Inflammatory macrophage treated with lipopolysaccharide for 1 hour (primary cell): Measurements from ENCODE around the gene ZBED1.
"Not testable (repeated sequence)": the region's sequence is repeated elsewhere in the genome, so short reads cannot be mapped to it uniquely, and the experiment has no call there.

Experiments used
- DNase-seq, 2 donors: peaks; one replicate each; pipeline ENCODE4 v3.0.0-alpha.2; 2020 to 2022

Gene ZBED1

DNA sequence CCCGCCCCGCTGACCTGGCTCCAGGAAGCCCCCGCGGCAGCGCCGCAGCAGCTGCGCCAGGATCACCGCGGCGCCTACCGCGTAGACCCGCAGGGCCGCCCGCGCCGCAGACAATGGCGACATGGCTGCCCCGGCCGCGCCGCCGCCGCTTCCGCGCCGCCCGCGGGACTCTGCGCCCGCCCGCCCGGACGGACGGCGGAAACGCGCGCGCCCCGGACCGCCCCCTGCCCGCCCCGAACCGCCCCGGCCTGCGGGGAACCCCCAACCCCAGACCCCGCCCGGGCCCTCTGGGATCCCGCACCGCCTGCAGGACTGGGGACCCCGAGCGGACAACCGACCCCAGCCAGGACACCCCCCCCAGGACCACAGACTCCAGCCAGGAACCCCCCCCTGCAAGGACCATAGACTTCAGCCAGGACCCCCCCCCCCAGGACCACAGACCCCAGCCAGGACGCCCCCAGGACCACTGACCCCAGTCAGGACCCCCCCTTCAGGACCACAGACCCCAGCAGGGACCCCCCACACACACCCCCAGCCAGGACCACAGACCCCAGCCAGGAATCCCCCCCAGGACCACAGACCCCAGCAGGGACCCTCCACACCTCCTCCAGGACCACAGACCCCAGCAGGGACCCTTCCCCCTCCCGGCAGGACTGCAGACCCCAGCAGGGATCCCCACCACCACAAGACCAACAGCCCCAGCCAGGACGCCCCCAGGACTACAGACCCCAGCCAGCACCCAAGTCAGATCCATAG, at the start of gene ZBED1, which contains the start of gene DHRSX:
ZBED1 (minus strand) TSS at position 174 of the 756 bp plus-strand sequence. CDS start 10,257 bp downstream, outside the sequence.
DHRSX (minus strand) TSS at position 174 of the 756 bp plus-strand sequence; CDS start at position 123, 51 bp downstream.
- DNase-seq = peak; percentile 40 to 45

DNA sequence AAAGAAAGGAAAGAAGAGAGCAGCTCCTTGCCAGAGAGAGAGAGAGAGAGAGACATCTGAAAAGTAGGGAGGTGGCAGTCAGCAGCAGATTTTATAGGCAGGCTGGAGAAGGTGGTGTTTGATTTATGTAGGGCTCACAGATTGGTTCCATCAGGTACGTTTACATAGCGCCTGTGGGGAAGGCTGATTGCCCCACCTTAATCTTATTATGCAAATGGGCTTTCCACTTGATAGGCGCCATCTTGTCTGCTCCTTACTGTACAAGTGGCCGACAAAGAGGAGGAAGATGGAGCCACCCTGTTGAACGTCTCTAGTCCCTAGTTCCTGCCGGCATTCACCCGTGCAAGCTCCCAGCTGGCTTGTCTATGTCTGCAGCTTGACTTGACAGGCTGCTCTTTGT, 49.1 kb upstream of the ZBED1 start:
- DNase-seq = no peak

DNA sequence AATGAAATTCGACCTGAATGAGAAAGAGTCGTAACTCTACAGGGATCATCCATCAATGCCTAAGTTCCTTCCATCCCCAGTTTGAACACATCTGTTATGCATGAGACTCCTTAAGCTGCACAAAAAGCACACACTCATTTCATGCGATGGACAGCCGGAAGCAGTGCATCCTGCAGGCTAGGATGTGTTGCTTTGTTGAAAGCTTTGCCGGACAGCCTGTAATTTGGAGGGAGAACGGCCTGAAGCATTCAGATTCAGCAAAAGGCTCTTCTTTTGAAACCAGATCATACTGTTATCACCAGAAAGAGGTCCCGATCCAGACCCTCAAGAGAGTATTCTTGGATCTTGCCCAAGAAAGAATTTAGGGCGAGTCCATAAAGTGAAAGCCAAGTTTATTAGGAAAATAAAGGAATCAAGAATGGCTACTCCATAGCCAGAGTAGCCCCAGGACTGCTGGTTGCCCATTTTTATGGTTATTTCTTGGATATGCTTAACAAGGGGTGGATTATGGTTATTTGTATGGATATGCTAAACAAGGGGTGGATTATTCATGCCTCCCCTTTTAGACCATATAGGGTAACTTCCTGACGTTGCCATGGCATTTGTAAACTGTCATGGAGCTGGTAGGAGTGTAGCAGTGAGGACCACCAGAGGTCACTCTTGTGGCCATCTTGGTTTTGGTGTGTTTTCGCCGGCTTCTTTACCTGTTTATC, 48.1 kb upstream of the ZBED1 start:
- no peak for DNase-seq

GRCh38 chrX:2547736-2548135, 47.0 kb upstream of the ZBED1 start:
- no peak for DNase-seq

GRCh38 chrX:2546496-2546895, 45.7 kb upstream of the ZBED1 start:
- no peak for DNase-seq

DNA sequence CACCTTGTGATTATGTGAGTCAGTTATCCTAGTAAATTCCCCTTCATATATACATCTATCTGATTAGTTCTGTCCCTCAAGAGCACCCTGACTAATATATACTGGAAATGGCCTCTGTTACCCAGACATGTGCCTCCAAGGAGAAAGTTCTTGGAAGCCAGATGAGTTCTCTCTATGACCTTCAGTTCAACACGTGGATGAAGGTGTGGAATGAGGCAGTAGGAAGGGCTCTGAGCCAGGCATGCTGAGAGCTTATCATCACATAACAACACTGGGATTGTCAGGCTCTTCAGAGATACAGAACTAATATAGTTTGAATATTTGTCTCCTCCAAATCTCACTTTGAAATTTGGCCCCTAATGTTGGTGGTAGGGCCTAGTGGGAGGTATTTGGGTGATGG, 44.4 kb upstream of the ZBED1 start:
- DNase-seq = no peak

GRCh38 chrX:2542826-2543521, 42.2 kb upstream of the ZBED1 start:
- no peak for DNase-seq

- no peak for DNase-seq
These were observed 40.8 kb upstream of the ZBED1 start for GRCh38 chrX:2541603-2542002.

- no peak for DNase-seq
These were observed 39.7 kb upstream of the ZBED1 start for GRCh38 chrX:2540426-2540947.

DNA sequence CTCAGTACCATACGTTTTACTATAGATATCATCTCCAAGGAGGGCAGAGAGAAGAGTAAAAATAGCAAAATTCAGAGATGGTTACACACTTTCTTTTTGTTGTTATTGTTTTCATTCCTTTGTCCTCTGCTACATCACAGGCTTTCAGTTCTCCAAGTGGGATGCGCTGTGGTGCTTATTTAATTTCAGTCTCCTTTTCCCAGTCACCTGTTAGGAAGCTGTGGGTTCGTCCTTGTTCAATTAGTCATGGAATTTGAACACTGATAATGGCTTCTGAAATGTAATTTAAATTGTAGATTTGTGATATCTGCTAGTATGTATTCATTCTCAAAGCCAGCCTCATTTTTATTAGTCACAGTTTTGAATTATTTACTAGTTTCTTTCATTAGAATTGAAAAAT, 38.8 kb upstream of the ZBED1 start:
- DNase-seq = no peak

DNA sequence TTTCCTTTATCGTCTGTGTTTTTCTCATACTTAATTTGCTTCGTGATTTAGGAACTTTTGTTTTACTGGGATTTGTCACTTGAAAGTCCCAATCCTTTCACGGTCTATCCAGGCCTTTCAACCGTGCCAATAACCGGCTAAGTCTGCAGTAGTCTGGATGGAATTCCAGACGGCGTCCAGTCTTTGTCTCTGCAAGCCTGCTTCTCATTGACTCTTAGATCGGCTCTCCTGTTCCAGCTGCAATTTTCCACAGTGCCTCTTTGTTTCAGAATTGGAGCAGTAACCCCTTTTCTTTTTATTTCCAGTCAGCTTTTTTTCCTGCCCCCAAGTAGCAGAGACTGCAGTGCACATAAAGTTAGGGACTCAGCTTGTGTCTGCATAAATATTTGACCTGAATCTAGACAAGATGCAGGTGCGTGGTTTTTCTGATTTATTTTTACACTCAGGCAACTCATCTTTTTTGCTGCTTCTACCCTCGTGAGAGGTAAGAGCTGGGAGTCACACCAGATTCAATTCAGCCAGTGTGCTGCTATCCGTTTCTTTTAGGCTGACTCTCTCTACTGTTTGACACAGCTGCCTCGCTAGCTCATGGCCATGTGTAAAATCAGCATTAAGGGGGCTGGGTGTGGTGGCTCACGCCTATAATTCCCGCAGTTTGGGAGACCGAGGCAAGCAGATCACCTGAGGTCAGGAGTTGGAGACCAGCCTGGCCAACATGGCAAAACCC, 37.4 kb upstream of the ZBED1 start:
- DNase-seq = no peak

- no peak for DNase-seq
These were observed 36.2 kb upstream of the ZBED1 start for GRCh38 chrX:2536974-2537373.

GRCh38 chrX:2536141-2536540, 35.4 kb upstream of the ZBED1 start:
- DNase-seq = no peak

DNA sequence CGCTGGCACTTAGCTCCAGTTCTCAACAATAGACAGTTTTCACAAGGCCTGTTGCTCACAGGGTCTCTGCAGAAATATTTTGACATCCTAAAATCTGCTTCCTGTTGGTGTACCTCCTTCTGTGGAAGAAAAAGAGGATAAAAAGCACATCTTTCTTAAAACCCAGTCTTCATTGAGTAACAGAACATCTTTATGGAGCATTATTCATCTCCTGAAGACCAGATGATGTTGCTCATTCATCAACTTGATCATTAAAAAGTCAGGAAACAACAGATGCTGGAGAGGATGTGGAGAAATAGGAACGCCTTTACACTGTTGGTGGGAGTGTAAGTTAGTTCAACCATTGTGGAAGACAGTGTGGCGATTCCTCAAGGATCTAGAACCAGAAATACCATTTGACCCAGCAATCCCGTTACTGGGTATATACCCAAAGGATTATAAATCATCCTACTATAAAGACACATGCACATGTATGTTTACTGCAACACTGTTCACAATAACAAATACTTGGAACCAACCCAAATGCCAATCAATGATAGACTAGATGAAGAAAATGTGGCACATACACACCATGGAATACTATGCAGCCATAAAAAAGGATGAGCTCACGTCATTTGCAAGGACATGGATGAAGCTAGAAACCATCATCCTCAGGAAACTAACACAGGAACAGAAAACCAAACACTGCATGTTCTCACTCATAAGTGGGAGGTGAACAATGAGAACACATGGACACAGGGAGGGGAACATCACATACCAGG, 33.7 kb upstream of the ZBED1 start:
- not testable (repeated sequence) for DNase-seq

DNA sequence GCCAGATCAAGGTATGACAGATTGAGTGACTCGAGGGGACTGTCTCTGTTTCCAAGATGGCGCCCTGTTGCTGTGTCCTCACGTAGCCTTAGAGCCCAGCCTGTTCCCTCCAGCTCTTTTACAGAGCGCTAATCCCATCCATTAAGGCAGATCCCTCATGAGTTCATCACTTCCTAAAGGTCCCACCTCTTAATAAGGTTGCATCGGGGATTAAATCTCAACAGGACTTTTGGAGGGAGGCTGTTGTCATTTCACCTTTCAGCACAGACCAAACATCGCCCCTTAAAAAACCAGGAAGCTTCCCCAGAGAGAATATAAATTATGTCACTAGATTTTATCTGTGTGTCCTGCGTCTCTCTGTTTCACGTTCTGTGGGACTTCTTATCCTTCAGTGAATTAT, 32.6 kb upstream of the ZBED1 start:
- DNase-seq = no peak

DNA sequence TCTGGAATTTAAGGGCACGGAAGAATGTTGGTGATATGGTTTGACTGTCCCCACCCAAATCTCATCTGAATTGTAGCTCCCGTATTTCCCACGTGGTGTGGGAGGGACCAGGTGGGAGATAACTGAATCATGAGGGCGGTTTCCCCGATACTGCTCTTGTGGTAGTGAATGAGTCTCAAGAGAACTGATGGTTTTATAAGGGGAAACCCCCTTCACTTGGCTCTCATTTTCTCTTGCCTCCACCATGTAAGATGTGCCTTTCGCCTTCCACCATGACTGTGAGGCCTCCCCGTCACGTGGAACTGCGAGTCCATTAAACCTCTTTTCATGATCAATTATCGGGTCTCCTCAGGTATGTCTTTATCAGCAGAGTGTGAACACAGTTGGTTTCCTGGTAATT, 25.6 kb upstream of the ZBED1 start:
- DNase-seq = no peak

DNA sequence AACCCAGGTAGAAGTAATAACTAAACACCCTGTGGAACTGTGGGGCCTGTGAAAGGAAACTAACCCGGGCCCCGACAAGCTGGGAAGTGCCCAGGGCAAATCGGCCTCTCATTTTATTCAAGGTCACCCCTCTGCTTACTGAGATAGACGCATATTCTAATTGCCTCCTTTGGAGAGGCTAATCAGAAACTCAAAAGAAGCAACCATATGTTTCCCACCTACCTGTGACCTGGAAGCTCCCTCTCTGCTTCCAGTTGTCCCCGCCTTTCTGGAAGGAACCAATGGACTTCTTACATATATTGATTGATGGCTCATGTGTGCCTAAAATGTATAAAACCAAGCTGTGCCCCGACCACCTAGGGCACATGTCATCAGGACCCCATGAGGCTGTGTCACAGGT, 23.1 kb upstream of the ZBED1 start:
- no peak for DNase-seq

DNA sequence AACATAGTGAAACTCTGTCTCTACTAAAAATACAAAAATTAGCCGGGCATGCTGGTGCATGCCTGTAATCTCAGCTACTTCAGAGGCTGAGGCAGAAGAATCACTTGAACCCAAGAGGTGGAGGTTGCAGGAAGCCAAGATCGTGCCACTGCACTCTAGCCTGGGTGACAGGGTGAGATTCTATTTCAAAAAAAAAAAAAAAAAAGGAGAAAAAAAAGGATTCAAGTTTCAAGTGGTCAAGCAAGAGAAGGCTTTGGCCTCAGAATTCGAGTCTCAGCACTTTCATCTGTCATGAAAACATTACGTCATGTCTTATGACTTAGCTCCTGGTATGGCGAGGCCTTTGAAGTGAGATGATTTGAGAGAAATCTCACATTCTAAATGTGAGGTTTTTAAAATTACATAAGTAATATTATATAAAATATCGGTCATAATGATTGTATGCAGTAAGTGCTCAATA, 21.2 kb upstream of the ZBED1 start:
- peak; percentile 57 to 73 for DNase-seq

GRCh38 chrX:2521092-2521926, 20.5 kb upstream of the ZBED1 start:
- peak; percentile 87 to 98 for DNase-seq

- DNase-seq = no peak
These were observed 19.8 kb upstream of the ZBED1 start for GRCh38 chrX:2520539-2520938.

- not testable (repeated sequence) for DNase-seq
These were observed 18.9 kb upstream of the ZBED1 start for GRCh38 chrX:2519638-2520037.
